ENCODE results near the gene SLC1A3.

Gene SLC1A3

GRCh38 chr5:36690041-36690961 is 83.9 kb downstream of the SLC1A3 start:
- peak; percentile 67 for DNase-seq

GRCh38 chr5:36691226-36691625 is 84.8 kb downstream of the SLC1A3 start:
- no peak for DNase-seq

GRCh38 chr5:36691696-36692371 is 85.4 kb downstream of the SLC1A3 start:
- DNase-seq: no peak

DNA sequence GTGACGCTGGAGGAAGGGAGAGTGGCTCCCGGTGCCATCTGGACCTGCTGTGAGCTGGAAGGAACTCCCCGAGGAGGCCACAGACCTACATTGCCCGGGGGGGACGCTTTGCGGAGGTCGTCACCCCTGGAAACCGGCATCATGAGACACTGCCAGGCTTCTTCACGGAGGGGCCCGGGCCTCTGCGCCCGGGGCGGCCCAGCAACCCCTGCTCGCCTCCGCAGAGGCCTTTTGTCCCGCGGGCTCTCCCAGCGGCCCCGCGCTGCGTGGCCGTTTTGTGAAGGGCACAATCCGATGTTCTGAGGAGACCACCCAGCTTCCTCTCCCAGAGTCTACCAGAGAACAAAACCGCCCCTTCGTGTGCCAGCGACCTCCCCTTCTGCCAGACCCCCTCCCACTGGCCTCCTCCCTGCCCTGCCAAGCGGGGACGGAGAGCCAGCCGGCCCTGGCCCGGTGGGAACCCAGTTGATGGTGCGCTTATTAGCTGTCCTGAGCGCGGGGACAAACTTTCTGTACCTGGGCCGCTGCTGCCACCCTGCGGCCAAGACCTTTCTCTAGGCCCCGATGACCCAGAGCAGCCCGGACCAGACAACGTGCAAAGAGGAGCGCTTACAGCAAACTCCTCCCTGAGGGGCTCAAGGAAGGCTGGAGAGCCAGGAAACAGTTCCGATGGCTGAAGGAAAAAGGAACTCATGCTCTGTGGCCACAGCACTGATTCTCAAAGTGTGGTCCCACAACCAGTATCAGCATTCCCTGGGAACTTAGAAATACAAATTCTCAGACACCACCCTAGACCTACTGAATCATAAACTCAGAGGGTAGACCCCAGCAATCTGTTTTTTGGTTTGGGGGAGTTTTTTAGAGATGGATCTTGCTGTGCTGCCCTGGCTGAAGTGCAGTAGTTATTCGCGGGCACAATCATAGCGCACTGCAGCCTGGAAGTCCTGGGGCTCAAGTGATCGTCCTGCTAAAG is 86.7 kb downstream of the SLC1A3 start:
- no peak for DNase-seq

GRCh38 chr5:36694351-36694750 is 87.9 kb downstream of the SLC1A3 start:
- DNase-seq: no peak

DNA sequence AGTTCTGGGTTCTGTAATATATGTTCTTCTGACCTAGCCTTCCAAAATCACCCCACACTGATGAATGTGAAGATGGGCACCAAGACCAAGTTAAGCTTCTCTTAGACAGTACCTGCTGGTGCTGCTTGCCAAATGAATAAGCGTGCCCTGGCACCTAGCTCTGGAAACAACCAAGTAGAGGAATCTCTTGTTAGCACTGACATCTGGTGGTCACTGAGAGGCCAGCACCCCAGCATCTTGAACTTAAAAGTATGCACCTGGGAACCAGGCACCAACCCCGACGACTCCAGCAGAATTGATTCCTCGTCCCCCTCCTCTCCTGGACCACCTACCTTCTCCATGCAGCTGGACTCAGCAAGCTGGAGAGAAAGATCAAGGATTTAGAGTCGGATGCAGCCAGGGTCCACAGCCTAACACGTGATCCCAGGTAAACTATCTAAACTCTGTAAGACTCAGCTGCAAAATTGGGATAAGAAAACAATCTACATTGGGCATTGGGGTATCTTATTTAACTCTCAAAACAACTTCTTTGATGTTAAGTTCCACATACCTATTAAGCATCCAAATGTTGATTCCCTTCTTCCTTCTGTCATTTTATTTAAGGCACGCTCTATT is 89.8 kb downstream of the SLC1A3 start:
- DNase-seq: peak; percentile 6

DNA sequence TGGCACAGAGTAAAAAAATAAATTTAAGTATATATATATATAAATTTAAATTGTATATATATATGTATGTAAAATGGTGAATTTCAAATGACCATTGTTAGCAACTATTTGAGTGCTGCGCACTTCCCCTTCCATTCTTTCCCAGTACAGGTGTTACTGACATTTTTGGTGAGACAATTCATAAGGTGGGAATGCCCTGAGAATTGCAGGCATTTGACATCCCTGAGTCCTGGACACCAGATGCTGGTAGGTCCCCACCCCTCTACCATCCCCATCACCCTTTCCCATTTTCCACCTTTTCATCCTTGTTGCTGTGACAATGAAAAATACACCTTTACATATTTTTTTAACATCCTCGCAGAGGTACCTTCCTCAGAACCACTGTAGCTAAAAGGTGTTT is 91.6 kb downstream of the SLC1A3 start:
- no peak for DNase-seq

DNA sequence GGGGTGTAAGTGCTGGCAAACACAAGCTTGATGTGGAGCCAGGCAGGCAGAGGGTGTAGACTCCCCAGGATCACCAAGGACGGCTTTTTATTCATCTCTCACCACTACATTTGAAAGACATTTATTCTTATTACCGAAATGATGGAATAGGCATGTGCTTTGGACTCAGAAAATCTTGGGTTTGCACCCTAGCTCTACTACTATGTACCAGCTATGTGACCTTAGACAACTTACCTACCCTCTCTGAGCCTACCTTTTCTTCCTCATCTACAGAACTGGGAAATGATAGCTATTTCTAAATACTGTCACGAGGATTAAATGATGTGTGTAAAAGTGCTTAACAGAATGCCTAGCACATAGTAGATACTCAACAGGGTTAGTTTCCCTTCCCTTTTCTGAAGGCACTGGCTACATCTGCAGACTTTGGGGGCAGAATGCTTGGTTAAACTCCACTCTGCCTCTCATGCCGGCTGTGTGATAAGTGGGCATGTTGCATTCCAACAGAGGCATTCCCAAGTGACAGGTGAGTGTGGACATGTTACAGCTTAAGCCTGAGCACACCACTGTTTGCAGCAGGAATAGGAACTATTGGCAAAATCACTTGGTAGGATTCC is 94.8 kb downstream of the SLC1A3 start:
- DNase-seq: no peak

DNA sequence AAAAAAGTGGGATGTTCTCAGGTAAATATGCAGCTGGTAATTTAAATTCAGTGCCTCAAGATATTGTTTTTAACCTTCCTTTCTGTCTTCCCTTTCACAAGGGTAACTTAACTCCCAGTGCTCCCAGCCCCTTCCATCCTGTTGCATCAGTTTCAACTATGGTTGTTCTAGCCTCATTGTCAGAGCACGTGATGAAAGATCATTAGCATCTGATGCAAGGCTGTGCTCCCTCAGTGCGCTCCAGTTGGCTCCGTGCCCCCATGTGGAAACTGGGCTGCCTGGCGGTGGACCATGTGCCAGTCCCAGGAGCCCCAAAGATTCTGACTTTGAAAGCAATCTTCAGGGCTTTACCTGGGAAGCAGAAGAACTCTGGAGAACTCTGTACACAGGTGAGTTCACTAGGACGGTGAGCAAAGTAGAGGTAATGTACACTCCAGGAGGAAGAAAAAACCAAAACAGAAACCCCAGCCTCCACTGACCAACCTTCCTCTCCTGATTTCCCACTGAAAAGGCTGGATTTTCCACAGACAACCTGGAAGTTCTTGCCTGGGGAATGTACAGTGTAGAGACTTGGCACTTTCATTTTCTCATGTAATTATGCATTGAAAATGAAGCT is 96.9 kb downstream of the SLC1A3 start:
- DNase-seq: no peak

GRCh38 chr5:36704131-36704530 is 97.7 kb downstream of the SLC1A3 start:
- no peak for DNase-seq

DNA sequence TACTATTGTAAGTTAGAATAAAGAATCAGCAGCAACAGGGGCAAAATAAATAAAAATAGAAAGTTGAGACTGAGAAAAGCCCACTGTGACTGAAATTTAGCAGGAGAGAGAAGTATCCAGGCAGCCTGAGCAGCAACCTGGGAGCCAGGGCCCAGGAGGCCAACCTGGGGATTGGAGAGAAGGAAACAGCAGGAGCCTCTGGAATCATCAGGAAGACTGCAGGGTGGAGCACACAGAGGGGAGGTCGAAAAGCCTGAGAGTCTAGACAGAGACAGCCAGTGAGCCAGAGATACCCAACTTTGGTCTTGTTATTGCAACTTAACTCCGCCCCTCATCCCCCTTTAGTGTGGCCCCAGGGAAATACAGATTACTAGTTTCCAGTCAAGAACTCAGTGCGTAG is 98.6 kb downstream of the SLC1A3 start:
- DNase-seq: no peak

- DNase-seq: no peak
These were observed 100.3 kb downstream of the SLC1A3 start for GRCh38 chr5:36706662-36707061.

DNA sequence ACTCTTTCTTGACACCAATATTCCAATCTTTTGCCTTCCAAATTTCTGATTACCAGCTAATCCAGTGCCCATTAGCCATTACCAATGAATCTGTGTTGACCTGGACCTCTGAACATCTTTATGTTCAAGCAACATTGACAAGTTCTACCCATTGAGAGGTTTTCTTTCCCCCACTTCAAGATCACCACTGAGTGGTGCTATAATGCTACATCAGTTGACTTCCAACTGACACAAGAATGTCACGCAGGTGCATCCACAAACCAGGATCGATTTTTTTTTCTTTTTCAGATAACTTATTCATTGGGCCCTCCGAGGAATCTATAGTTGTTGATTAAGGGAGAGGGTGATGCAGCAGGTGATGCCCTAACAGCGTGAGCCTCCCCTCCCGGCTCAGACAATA is 102.6 kb downstream of the SLC1A3 start:
- DNase-seq: no peak

GRCh38 chr5:36710039-36710438 is 103.6 kb downstream of the SLC1A3 start:
- no peak for DNase-seq

GRCh38 chr5:36712706-36713105 is 106.3 kb downstream of the SLC1A3 start:
- DNase-seq: no peak

DNA sequence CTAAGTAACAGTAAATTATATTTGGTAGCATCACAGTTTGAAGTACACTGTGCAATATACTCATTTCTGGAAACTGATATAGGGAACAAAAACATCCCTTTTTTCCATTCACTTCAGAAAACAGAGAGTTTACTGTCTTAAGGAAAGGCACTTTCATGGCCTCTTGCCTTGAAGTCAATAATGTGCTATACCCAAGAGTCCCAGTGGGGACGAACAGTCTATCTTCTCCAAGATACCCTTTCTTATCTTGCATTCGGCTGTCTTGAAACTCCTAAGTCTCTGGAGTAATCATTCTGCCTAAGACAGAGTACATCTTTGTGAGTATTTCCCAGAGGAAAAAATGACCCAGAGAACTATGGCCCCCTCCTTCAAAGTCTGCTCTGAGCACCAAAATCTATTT is 107.1 kb downstream of the SLC1A3 start:
- DNase-seq: no peak

- DNase-seq: no peak
These were observed 110.8 kb downstream of the SLC1A3 start for GRCh38 chr5:36717131-36717695.

- no peak for DNase-seq
These were observed 112.9 kb downstream of the SLC1A3 start for GRCh38 chr5:36719282-36719681.

DNA sequence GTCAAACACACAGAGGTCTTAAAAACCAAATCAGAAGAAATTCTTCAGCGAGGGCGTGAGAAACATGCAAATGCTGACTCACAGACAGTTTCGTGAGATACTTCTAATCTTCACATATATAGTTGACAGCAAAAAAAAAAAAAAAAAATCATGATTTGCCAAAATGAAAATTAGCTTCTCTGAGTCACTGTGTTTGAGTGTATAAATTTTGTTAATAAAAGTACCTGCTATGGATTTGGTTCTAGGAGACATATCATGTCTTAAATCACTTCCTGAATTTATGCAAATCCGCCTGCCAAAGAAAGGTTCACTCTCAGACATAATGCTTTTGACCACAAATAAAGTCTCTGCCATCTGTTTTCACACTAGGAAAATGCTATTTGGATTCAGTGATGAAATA is 114.3 kb downstream of the SLC1A3 start:
- DNase-seq: no peak

GRCh38 chr5:36721664-36722235 is 115.3 kb downstream of the SLC1A3 start:
- no peak for DNase-seq

DNA sequence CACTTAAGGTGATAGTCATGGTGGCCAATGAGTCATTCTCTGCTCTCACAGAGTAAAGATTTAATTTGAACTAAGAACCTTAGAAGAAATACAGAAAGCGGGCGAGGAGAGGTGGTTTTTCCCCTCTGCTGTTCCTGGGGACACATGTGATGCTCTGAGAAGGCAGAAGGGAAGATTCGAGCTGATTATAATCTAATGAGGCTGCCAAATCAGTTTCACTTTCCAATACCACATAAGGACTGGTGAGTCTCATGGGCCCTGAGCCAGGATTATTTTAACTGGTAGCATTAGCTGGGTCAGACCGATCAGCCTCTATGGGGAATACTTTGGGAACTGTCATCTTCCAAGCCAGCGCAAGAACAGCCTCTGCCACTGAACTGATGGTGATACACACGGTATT is 116.5 kb downstream of the SLC1A3 start:
- DNase-seq: no peak

All from NCI-H2171 (cell line).